Panc1 (cell line): ENCODE results near the gene ABCC4. TPM values are rescaled to one million over a fixed set of nuclear protein-coding genes. Genes with fewer than 3 reads are reported as not detected.

Source experiments
- ATAC-seq: fragments of 200-7000 bp; cut with Tn5 transposase; 2 replicates; pipeline ENCODE4 v1.9.1; 2020; ENCODE audit warnings: mild to moderate bottlenecking, moderate library complexity
- BruUV-seq: library from RNA; stranded (reverse); fragments of 400-500 nt; replicated peaks from 2 replicates; lab custom pipeline; 2021; lab: Mats Ljungman, UMichigan
- CTCF ChIA-PET: fragments of 300-600 bp; sonication (Branson Sonifier 250); formaldehyde crosslinking; loops from one replicate; lab custom pipeline; 2022; ENCODE audit warnings: antibody characterized with exemption; lab: Charles Lee
- POLR2A ChIA-PET: fragments of 300-600 bp; sonication (Branson Sonifier 250); formaldehyde crosslinking; loops from one replicate; lab custom pipeline; 2022; ENCODE audit warnings: antibody characterized with exemption; lab: Charles Lee
- DNase-seq: peaks from one replicate; pipeline ENCODE4 v3.0.0-alpha.2; 2010; ENCODE audit warnings: low read depth, low spot score
- H3K27ac ChIP-seq: 2 replicates; pipeline ENCODE4 v1.5.1; 2011; ENCODE audit warnings: mild to moderate bottlenecking, low read length, inconsistent platforms
- H3K27me3 ChIP-seq: fragments of 200-500 bp; sonication (Bioruptor generic); 2 replicates; pipeline ENCODE4 v1.6.0; 2014; ENCODE audit warnings: low read length, inconsistent platforms; ENCODE audit not compliant: control insufficient read depth, insufficient read depth
- H3K36me3 ChIP-seq: fragments of 200-500 bp; sonication (Bioruptor generic); 2 replicates; pipeline ENCODE4 v1.5.1; 2014; ENCODE audit warnings: inconsistent platforms, mild to moderate bottlenecking, low read length, moderate library complexity; ENCODE audit not compliant: control insufficient read depth, insufficient read depth
- H3K4me1 ChIP-seq: 2 replicates; pipeline ENCODE4 v1.5.1; 2011; ENCODE audit warnings: inconsistent platforms, mild to moderate bottlenecking, low read length, moderate library complexity; ENCODE audit not compliant: control insufficient read depth, insufficient read depth
- H3K4me3 ChIP-seq, 2 experiments: 2 replicates each; pipeline ENCODE4 v1.5.1; 2011 to 2012; ENCODE audit warnings: low read depth in 2 of 2, low read length in 2 of 2, mild to moderate bottlenecking in 2 of 2, inconsistent platforms in 1 of 2, moderate library complexity in 1 of 2
- H3K9me3 ChIP-seq: fragments of 200-500 bp; sonication (Bioruptor generic); 2 replicates; pipeline ENCODE4 v1.5.1; 2014; ENCODE audit warnings: low read depth, mild to moderate bottlenecking, inconsistent platforms, low read length, moderate library complexity; ENCODE audit not compliant: control insufficient read depth, insufficient read depth
- CTCF ChIP-seq: fragments of 450-650 bp; IDR thresholded peaks from 2 replicates; pipeline ENCODE4 v1.5.1; 2017; ENCODE audit warnings: mild to moderate bottlenecking
- POLR2AphosphoS5 ChIP-seq: IDR thresholded peaks from 2 replicates; pipeline ENCODE4 v1.6.1; 2012; ENCODE audit warnings: mild to moderate bottlenecking, low read depth, low read length, moderate library complexity
- REST ChIP-seq, 2 experiments: IDR thresholded peaks; 2 replicates each; pipeline ENCODE4 v1.6.1; 2011 to 2012; ENCODE audit warnings: low read depth in 2 of 2, control low read depth in 1 of 2, low read length in 1 of 2, mild to moderate bottlenecking in 1 of 2, moderate library complexity in 1 of 2; ENCODE audit not compliant: insufficient read depth in 1 of 2
- SIN3A ChIP-seq: IDR thresholded peaks from 2 replicates; pipeline ENCODE4 v1.6.1; 2012; ENCODE audit warnings: low read depth, mild to moderate bottlenecking, low read length, moderate library complexity, borderline replicate concordance; ENCODE audit not compliant: insufficient read depth
- TCF7L2 ChIP-seq: IDR thresholded peaks from 2 replicates; pipeline ENCODE4 v1.6.1; 2011; ENCODE audit warnings: mild to moderate bottlenecking, low read depth, low read length, inconsistent platforms
- in situ Hi-C: cut with HindIII; loops from 2 replicates; pipeline ENCODE4 v1.10.0; 2016; ENCODE audit warnings: low sequenced_read_pairs, low pct_unique_long_range_greater_than_20kb
- intact Hi-C: fragments of 100-400 bp; cut with micrococcal nuclease; formaldehyde crosslinking; loops from one replicate; pipeline ENCODE4 v1.10.0; 2022; ENCODE audit not compliant: unreplicated experiment
- total RNA-seq: library from RNA; stranded (reverse); gene quantifications from one replicate; pipeline ENCODE4 v1.2.1, GENCODE V29; 2021; ENCODE audit not compliant: unreplicated experiment

The ABCC4 gene
- total RNA-seq, 1 experiment from 2014 or later, result 69.3 TPM

- intact Hi-C loops, result no loop called here
- no peaks in the 10 kb centered on the region for H3K27me3 ChIP-seq
- no peaks in the 10 kb centered on the region for H3K9me3 ChIP-seq
- ATAC-seq (no peak), DNase-seq (no peak)
- in situ Hi-C loops, result no loop called here
- peaks cover 3% of the 10 kb centered on the region for H3K36me3 ChIP-seq
- ChIA-PET POLR2A (no interaction called here), CTCF (no interaction called here)
- no peak overlapping the region for H3K4me3 ChIP-seq
- H3K27ac ChIP-seq, result peak overlapping the region; percentile 65; the same call in 1 of the 2 replicates
- TSS peak; percentile 45 for BruUV-seq
- TF ChIP-seq SIN3A, result no peak
- no peak for TF ChIP-seq REST (IDR thresholded peaks at IDR 0.05; ENCODE audit: insufficient read depth in 1 of 2, low read depth in 2 of 2, low read length in 1 of 2)
- TF ChIP-seq CTCF, result no peak
- no peak for TF ChIP-seq TCF7L2
- TF ChIP-seq POLR2AphosphoS5, result no peak
- peaks cover 10% of the 10 kb centered on the region for H3K4me1 ChIP-seq
These were observed 54.8 kb downstream of the ABCC4 start for GRCh38 chr13:95246292-95247082.

GRCh38 chr13:95245071-95245470 is 56.2 kb downstream of the ABCC4 start:
- ATAC-seq, result no peak
- TF ChIP-seq POLR2AphosphoS5 (no peak), CTCF (no peak), REST (IDR thresholded peaks at IDR 0.05; ENCODE audit: insufficient read depth in 1 of 2, low read depth in 2 of 2, low read length in 1 of 2) (no peak), SIN3A (no peak), TCF7L2 (no peak)
- no peaks in the 10 kb centered on the region for H3K9me3 ChIP-seq
- ChIA-PET POLR2A (no interaction called here), CTCF (no interaction called here)
- H3K27me3 ChIP-seq, result no peaks in the 10 kb centered on the region
- peaks cover 10% of the 10 kb centered on the region for H3K4me1 ChIP-seq
- DNase-seq, result no peak
- in situ Hi-C loops (no loop called here), intact Hi-C loops (no loop called here)
- no TSS peak for BruUV-seq
- H3K4me3 ChIP-seq, result no peak overlapping the region
- peaks cover 3% of the 10 kb centered on the region for H3K36me3 ChIP-seq
- H3K27ac ChIP-seq, result peak overlapping the region; percentile 54; the same call in 1 of the 2 replicates
